Activated T-cell treated with anti-CD3 and anti-CD28 coated beads, Interleukin-2, amount 50 U/mL, for 72 hours (primary cell): ENCODE results near the gene CIRBP. TPM values are rescaled to one million over a fixed set of nuclear protein-coding genes. Genes with fewer than 3 reads are reported as not detected.

Experiments
- ATAC-seq, 2 donors: fragments of 150-1000 bp; cut with Tn5 transposase; replicated peaks in 1 of 2; 2 replicates each; pipeline ENCODE4 v1.10.0; 2021; ENCODE audit warnings: moderate library complexity in 2 of 2, mild to moderate bottlenecking in 1 of 2
- DNase-seq, 2 donors: peaks; one replicate each; pipeline ENCODE4 v3.0.0; 2021 to 2022; ENCODE audit warnings: mixed read lengths in 1 of 2
- H3K27ac Mint-ChIP-seq: one replicate; pipeline ENCODE4 v1.8.0; 2022; ENCODE audit warnings: mild to moderate bottlenecking, moderate library complexity, mixed read lengths
- H3K27me3 Mint-ChIP-seq: one replicate; pipeline ENCODE4 v1.8.0; 2022; ENCODE audit warnings: low read depth, mixed read lengths
- H3K36me3 Mint-ChIP-seq, 2 donors: one replicate each; pipeline ENCODE4 v1.8.0; 2022; ENCODE audit warnings: mixed read lengths in 2 of 2, mild to moderate bottlenecking in 1 of 2; ENCODE audit not compliant: insufficient read depth in 2 of 2
- H3K4me1 Mint-ChIP-seq: one replicate; pipeline ENCODE4 v1.8.0; 2022; ENCODE audit warnings: low read depth, mixed read lengths
- H3K4me3 Mint-ChIP-seq, 2 donors: one replicate each; pipeline ENCODE4 v1.8.0; 2022; ENCODE audit warnings: mild to moderate bottlenecking in 2 of 2, mixed read lengths in 2 of 2, moderate library complexity in 2 of 2
- H3K9me3 Mint-ChIP-seq, 2 donors: one replicate each; pipeline ENCODE4 v1.8.0; 2022; ENCODE audit warnings: mixed read lengths in 2 of 2
- total RNA-seq, 2 donors: library from RNA; stranded (reverse); gene quantifications; one replicate each; pipeline ENCODE4 v1.2.3, GENCODE V29; 2022

CIRBP gene
- total RNA-seq, 2 donors from 2014 or later = 400 to 456 TPM

GRCh38 chr19:1281569-1282287, 12.6 kb downstream of the CIRBP start:
- peaks cover 31% of the 10 kb centered on the region for H3K4me1 Mint-ChIP-seq

GRCh38 chr19:1282588-1283206, 13.6 kb downstream of the CIRBP start:
- Mint-ChIP-seq H3K9me3 (no peaks in the 10 kb centered on the region), H3K4me3 (no peak overlapping the region), H3K27ac (no peak overlapping the region), H3K27me3 (peaks cover 21% of the 10 kb centered on the region), H3K4me1 (peaks cover 25% of the 10 kb centered on the region), H3K36me3 (peaks cover 2 to 3% of the 10 kb centered on the region in 2 donors)
- no peak for DNase-seq
- no peak for ATAC-seq

More at GRCh38 chr19:1281569-1282287, 12.6 kb downstream of the CIRBP start:
- no peak for DNase-seq
- H3K36me3 Mint-ChIP-seq = peaks cover 3% of the 10 kb centered on the region in 2 donors
- peaks cover 20% of the 10 kb centered on the region for H3K27me3 Mint-ChIP-seq
- ATAC-seq = no peak
- H3K27ac Mint-ChIP-seq = peak overlapping the region; percentile 65
- no peaks in the 10 kb centered on the region for H3K9me3 Mint-ChIP-seq
- no peak overlapping the region for H3K4me3 Mint-ChIP-seq

GRCh38 chr19:1283207-1283916, 14.2 kb downstream of the CIRBP start:
- ATAC-seq (no peak), DNase-seq (no peak)
- Mint-ChIP-seq H3K36me3 (peaks cover 2 to 3% of the 10 kb centered on the region in 2 donors), H3K4me1 (peaks cover 18% of the 10 kb centered on the region), H3K9me3 (no peaks in the 10 kb centered on the region), H3K4me3 (no peak overlapping the region), H3K27me3 (peaks cover 21% of the 10 kb centered on the region), H3K27ac (no peak overlapping the region)

GRCh38 chr19:1283917-1284292, 14.8 kb downstream of the CIRBP start:
- DNase-seq (no peak), ATAC-seq (no peak)
- Mint-ChIP-seq H3K4me3 (no peak overlapping the region), H3K27me3 (peaks cover 21% of the 10 kb centered on the region), H3K9me3 (no peaks in the 10 kb centered on the region), H3K27ac (no peak overlapping the region), H3K4me1 (peaks cover 18% of the 10 kb centered on the region), H3K36me3 (peaks cover 2 to 3% of the 10 kb centered on the region in 2 donors)

- Mint-ChIP-seq H3K4me1 (peaks cover 16% of the 10 kb centered on the region), H3K4me3 (peak overlapping the region; percentile 16 to 21), H3K36me3 (peaks cover 2 to 3% of the 10 kb centered on the region in 2 donors), H3K9me3 (no peaks in the 10 kb centered on the region), H3K27me3 (peaks cover 21% of the 10 kb centered on the region), H3K27ac (no peak overlapping the region)
- DNase-seq (no peak), ATAC-seq (no peak)
Observed at GRCh38 chr19:1284293-1284978, 15.3 kb downstream of the CIRBP start.

- Mint-ChIP-seq H3K27me3 (peaks cover 21% of the 10 kb centered on the region), H3K36me3 (no peaks in the 10 kb centered on the region), H3K9me3 (no peaks in the 10 kb centered on the region), H3K4me1 (peaks cover 9% of the 10 kb centered on the region), H3K4me3 (peak overlapping the region; percentile 16 to 21), H3K27ac (no peak overlapping the region)
- no peak for DNase-seq
- no peak for ATAC-seq
Observed at GRCh38 chr19:1284979-1285736, 16.0 kb downstream of the CIRBP start.

- DNase-seq (no peak), ATAC-seq (no peak)
- H3K27ac Mint-ChIP-seq = no peak within 1 kb of the TSS
- H3K4me1 Mint-ChIP-seq = peaks cover 5% of the 10 kb centered on the region
- H3K9me3 Mint-ChIP-seq = no peaks in the 10 kb centered on the region
- peaks cover 21% of the 10 kb centered on the region for H3K27me3 Mint-ChIP-seq
- no peaks in the 10 kb centered on the region for H3K36me3 Mint-ChIP-seq
- H3K4me3 Mint-ChIP-seq = peak within 1 kb of the TSS; percentile 51 to 70
Observed at GRCh38 chr19:1285737-1286360, 16.7 kb downstream of the CIRBP start, which contains the start of gene EFNA2. EFNA2 (plus strand) TSS chr19:1285873; CDS start chr19:1286169, 296 bp downstream.

- ATAC-seq (no peak), DNase-seq (no peak)
- Mint-ChIP-seq H3K27ac (no peak overlapping the region), H3K36me3 (no peaks in the 10 kb centered on the region), H3K4me3 (peak overlapping the region; percentile 51 to 70), H3K4me1 (peaks cover 5% of the 10 kb centered on the region), H3K9me3 (no peaks in the 10 kb centered on the region), H3K27me3 (peaks cover 21% of the 10 kb centered on the region)
Observed at GRCh38 chr19:1286487-1287353, 17.6 kb downstream of the CIRBP start.

- no peak overlapping the region for H3K4me3 Mint-ChIP-seq
- H3K27me3 Mint-ChIP-seq = peaks cover 21% of the 10 kb centered on the region
- ATAC-seq (no peak), DNase-seq (no peak)
- no peak overlapping the region for H3K27ac Mint-ChIP-seq
- H3K4me1 Mint-ChIP-seq = peaks cover 5% of the 10 kb centered on the region
- no peaks in the 10 kb centered on the region for H3K36me3 Mint-ChIP-seq
- no peaks in the 10 kb centered on the region for H3K9me3 Mint-ChIP-seq
Observed at GRCh38 chr19:1287354-1288225, 18.5 kb downstream of the CIRBP start.

- Mint-ChIP-seq H3K9me3 (no peaks in the 10 kb centered on the region), H3K27me3 (peaks cover 21% of the 10 kb centered on the region)
- no peak for ATAC-seq
Observed at GRCh38 chr19:1288226-1288612, 19.1 kb downstream of the CIRBP start.

More at GRCh38 chr19:1288226-1288612, 19.1 kb downstream of the CIRBP start:
- Mint-ChIP-seq H3K36me3 (no peaks in the 10 kb centered on the region), H3K4me1 (peaks cover 5% of the 10 kb centered on the region), H3K27ac (no peak overlapping the region), H3K4me3 (no peak overlapping the region)
- DNase-seq = no peak
